KOPT-K1 (cell line): Measurements from ENCODE around the gene BICRAL.
"Not testable (repeated sequence)": the region's sequence is repeated elsewhere in the genome, so short reads cannot be mapped to it uniquely, and the experiment has no call there.

ENCODE experiments used
- H3K27ac ChIP-seq: fragments of 200-600 bp; sonication (generic); 2 replicates; pipeline ENCODE4 v1.5.1; 2016; ENCODE audit warnings: antibody characterized with exemption, mild to moderate bottlenecking, low read depth, low read length; ENCODE audit not compliant: poor library complexity, severe bottlenecking
- H3K36me3 ChIP-seq: fragments of 200-600 bp; sonication (generic); 2 replicates; pipeline ENCODE4 v1.5.1; 2017; ENCODE audit warnings: antibody characterized with exemption, mild to moderate bottlenecking, low read length, moderate library complexity; ENCODE audit not compliant: insufficient read depth
- H3K9me3 ChIP-seq: fragments of 200-600 bp; sonication (generic); 2 replicates; pipeline ENCODE4 v1.5.1; 2017; ENCODE audit warnings: antibody characterized with exemption, low read length, mild to moderate bottlenecking; ENCODE audit not compliant: insufficient read depth, poor library complexity, severe bottlenecking

Gene BICRAL

DNA sequence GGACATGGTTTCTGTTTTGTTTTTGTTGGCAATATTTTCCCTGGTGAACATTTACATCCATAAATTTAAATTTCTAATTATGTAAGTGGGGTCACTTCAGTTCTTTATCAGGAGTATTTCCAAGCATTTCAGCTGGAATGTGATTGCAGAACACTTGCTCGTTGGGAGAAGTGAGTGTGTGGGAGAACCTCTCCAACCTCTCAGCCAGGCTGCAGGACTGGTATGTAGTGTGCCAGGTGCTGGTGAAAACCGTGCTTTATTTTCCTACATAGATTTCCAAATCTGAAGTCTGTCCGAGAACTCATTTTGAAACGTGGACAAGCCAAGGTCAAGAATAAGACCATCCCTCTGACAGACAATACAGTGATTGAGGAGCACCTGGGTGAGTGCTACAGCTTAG lies 103.8 kb downstream of the BICRAL start:
- H3K27ac ChIP-seq = no peak overlapping the region
- H3K36me3 ChIP-seq = peaks cover 66% of the 10 kb centered on the region
- H3K9me3 ChIP-seq = no peaks in the 10 kb centered on the region

DNA sequence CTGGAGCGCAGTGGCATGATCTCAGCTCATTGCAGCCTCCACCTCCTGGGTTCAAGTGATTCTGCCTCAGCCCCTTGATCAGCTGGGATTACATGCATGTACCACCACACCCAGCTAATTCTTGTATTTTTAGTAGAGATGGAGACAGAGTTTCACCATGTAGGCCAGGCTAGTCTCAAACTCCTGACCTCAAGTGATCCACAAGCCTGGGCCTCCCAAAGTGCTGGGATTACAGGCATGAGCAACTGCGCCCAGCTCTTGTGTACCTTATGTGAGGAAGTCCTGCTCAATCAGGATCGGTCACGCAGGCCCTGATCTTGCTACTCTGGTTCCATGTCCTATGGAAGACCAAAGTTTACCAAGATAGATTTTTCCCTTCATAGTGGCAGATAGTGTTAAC lies 106.3 kb downstream of the BICRAL start:
- H3K36me3 ChIP-seq = peaks cover 47% of the 10 kb centered on the region
- not testable (repeated sequence) for H3K27ac ChIP-seq, H3K9me3 ChIP-seq

DNA sequence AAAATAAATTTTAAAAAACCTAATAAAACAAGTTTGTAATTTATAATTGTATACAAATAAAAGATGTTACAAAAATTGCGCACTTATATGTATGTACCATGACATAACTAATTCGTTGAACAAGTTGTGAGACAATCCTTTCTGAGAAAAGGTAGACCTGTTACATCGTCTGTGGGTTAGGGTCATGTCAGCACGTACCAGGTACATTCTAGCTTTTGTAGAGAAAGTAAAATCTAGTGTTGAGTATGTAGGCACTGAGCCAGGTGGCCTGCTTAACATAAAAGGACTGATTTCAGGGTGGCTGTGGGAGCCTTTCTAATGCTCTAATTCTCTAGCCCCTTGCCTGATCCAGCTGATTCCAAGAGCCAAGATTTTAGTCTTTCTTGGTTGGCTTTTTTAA lies 108.0 kb downstream of the BICRAL start:
- peaks cover 31% of the 10 kb centered on the region for H3K36me3 ChIP-seq
- H3K9me3 ChIP-seq = no peaks in the 10 kb centered on the region
- peak overlapping the region; percentile 88 for H3K27ac ChIP-seq

DNA sequence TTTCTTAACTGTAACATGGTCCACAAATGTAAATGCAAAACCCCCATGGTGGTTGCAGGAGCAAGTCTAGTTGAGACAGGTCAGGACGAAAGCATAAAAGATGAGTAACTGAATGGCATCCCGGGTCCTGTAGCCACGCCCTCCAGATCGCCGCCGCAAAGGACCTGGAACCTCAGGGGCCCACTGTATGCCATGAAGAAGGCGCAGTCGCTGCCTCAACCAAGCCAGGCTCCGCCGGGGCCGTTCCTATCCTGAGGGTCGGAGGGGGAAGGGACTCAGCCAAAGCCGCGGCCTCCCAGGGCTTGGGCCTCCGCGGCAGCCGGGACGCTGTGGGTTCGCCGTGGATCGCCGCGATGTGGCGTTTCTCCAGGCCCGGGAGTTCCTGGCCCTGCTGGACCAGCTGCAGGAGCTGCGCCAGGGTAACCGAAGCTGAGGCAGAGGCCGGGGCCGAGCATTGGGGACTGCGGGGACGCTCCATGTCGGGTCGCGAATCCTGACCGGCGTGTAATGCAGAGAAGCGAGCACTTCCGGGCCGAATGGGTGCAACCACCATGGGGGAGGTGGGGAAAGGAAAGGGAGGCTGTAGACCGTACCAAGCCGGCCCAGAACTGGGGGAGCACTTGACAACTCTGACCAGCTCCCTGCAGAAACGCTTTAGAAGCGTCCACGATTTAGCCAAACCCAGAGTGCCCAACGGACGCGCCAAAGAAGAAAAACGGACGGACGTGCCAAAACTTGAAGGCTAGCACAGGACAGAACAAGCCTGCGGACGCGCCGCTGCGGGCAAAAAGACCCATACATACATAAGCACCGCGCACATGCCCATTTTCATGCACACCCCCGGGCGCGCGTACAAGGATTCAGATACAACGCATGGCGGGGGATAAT lies 108.7 kb downstream of the BICRAL start:
- H3K9me3 ChIP-seq = no peaks in the 10 kb centered on the region
- peaks cover 24% of the 10 kb centered on the region for H3K36me3 ChIP-seq
- peak overlapping the region; percentile 88 for H3K27ac ChIP-seq

DNA sequence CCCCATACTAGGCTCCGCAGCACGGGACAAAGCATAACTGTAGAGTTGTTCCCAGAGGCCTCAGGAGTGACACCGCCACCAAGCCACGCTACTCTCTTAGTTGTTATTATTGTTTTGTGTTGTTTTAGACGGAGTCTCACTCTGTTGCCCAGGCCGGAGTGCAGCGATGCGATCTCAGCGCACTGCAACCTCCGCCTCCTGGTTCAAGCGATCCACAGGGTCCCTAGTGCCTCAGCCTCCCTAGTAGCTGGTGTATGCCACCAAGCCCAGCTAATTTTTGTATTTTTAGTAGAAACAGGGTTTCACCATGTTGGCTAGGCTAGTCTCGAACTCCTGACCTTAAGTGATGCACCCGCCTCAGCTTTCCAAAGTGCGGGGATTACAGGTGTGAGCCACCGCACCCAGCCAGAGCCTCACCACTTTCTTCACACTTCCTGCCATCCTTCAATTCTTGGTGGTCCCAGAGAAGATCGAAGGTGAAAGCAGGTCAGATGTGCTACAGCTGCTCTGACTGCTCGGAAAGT lies 109.4 kb downstream of the BICRAL start:
- Histone ChIP-seq H3K36me3 (peaks cover 17% of the 10 kb centered on the region), H3K27ac (peak overlapping the region; percentile 88)

DNA sequence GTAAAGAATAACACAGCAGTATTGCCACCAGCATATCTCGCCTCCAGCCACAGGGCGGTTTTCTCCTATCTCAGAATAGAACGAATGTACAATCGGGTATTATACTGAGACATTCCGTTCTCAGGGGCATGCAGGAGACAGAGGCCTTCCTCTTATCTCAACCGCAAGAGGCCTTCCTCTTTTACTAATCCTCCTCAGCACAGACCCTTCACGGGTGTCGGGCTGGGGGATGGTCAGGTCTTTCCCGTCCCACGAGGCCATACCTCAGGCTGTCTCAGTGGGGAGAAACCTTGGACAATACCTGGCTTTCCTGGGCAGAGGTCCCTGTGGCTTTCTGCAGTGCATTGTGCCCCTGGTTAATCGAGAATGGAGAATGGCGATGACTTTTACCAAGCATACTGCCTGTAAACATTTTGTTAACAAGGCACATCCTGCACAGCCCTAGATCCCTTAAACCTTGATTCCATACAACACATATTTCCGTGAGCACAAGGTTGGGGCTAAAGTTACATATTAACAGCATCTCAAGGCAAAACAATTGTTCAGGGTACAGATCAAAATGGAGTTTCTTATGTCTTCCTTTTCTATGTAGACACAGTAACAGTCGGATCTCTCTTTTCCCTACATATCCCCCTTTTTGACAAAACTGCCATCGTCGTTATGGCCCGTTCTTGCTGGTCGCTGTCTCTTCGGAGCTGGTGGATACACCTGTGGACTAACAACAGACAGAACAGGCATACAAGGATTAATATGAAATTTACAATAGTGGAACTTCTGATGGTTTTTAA lies 112.4 kb downstream of the BICRAL start:
- not testable (repeated sequence) for H3K36me3 ChIP-seq, H3K27ac ChIP-seq, H3K9me3 ChIP-seq

More for the DNA sequence above, 109.4 kb downstream of the BICRAL start:
- no peaks in the 10 kb centered on the region for H3K9me3 ChIP-seq

DNA sequence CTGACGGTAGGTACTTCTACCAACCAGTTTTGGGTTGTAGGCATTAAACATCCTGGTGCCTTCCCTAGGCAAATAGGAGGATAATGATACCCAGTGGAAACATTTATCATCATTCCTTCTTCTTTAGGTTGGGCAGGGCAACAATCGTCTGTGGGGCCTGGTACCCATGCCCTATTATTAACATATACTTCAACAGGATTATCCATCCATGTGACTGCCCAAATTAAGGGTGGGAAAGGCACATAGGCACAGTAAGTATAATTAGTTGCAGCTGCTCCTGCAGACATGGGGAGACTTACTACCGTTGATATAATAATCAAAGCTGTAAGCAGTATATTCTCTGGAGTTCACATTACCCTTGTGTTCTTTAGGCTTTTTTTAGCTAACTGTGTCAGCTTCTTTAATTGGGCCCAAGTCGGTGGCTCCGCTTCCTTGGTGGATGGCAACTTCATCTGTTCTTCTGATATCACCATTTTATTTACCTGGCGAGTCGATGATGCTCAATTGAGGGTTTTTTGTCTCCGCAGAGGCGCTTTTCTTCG lies 114.4 kb downstream of the BICRAL start:
- Histone ChIP-seq H3K9me3 (no peaks in the 10 kb centered on the region), H3K36me3 (no peaks in the 10 kb centered on the region), H3K27ac (no peak overlapping the region)

DNA sequence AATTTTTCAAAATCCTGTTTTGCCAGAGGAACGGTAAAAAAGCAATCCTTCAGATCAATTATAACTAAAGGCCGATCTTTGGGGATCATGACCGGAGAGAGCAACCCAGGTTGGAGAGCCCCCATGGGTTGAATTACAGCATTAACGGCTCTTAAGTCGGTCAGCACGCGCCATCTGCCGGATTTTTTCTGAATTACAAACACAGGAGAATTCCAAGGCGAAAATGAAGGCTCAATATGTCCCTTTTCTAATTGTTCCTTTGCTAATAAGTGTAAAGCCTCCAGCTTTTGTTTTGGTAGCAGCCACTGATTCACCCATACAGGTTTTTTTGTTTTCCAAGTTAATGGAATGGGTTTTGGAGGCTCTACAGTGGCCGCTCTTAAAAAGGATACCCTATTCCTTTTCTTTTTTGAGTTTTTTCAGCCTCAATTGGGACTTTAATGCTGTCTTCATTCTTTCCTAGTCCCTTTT lies 117.1 kb downstream of the BICRAL start:
- H3K27ac ChIP-seq = no peak overlapping the region
- H3K36me3 ChIP-seq = no peaks in the 10 kb centered on the region
- H3K9me3 ChIP-seq = no peaks in the 10 kb centered on the region

DNA sequence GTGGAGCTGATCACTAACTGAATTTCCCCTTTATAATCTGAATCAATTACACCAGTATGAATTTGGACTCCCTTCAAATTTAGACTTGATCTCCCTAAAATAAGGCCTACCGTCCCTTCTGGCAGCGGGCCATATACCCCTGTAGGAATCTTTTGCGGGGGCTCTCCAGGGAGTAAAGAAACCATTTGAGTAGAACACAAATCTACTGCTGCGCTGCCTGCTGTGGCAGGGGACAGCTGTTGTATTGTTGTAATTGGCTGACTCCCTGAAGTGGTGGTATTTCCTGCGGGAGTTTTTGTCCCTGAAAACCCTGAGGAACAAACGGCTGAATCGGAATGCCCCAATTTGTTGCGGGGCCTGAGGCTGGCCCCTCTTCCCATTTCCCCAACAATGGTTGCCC lies 118.0 kb downstream of the BICRAL start:
- Histone ChIP-seq H3K9me3 (no peaks in the 10 kb centered on the region), H3K36me3 (no peaks in the 10 kb centered on the region), H3K27ac (no peak overlapping the region)

DNA sequence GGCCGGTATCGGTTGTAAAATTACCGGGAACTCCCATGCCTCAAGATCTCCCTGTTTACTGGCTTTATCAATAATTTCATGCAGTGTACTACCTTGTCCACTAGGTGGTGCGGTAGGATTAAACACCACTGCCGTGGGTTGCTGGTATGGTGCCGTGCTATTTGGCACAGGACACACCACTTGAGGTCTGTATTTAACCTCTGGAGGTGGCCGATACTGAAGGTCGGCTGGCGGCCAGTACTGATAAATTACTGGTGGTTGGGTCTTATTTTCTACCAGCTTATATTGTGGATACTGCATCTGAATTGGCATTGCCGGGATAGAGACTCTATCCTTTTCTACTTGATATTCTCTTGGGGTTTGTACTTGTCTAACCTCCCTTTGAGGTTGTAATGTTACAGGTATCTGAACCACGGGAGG lies 119.7 kb downstream of the BICRAL start:
- Histone ChIP-seq H3K36me3 (no peaks in the 10 kb centered on the region), H3K9me3 (no peaks in the 10 kb centered on the region), H3K27ac (peak overlapping the region; percentile 78)

DNA sequence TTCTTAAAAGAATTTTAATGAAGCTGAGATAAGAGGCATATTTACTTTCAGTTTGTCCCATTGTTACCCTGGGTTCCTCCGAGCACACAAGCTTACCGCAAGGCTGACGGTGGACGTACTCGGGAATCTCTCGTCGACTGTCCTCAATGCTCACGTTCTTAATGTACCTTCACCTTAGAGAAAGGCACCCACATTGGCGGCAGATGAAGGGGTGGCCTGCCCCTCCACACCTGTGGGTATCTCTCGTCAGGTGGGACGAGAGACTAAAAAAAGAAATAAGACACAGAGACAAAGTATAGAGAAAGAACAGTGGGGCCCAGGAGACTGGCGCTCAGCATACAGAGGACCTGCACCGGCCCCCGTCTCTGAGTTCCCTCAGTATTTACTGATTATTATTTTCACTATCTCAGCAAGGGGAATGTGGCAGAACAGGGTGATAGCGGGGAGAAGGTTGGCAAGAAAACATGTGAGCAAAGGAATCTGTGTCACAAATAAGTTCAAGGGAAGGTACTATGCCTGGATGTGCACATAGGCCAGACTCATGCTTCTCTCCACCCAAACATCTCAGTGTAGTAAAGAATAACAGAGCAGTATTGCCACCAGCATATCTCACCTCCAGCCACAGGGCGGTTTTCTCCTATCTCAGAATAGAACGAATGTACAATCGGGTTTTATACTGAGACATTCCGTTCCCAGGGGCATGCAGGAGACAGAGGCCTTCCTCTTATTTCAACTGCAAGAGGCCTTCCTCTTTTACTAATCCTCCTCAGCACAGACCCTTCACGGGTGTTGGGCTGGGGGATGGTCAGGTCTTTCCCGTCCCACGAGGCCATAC lies 120.8 kb downstream of the BICRAL start:
- not testable (repeated sequence) for H3K36me3 ChIP-seq, H3K9me3 ChIP-seq
- peak overlapping the region; percentile 78 for H3K27ac ChIP-seq

DNA sequence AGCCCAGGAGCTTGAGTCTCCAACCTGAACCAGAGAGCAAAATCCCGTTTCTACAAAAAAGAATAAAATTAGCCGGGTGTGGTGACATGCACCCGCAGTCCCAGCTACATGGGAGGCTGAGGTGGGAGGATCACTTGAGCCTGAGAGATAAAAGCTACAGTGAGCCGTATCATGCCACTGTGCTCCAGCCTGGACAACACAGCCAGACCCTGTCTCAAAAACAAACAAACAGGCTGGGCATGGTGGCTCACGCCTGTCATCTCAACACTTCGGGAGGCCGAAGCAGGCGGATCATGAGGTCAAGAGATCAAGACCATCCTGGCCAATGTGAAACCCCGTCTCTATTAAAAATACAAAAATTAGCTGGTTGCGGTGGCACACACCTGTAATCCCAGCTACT lies 122.6 kb downstream of the BICRAL start:
- Histone ChIP-seq H3K9me3 (no peaks in the 10 kb centered on the region), H3K27ac (no peak overlapping the region), H3K36me3 (no peaks in the 10 kb centered on the region)

DNA sequence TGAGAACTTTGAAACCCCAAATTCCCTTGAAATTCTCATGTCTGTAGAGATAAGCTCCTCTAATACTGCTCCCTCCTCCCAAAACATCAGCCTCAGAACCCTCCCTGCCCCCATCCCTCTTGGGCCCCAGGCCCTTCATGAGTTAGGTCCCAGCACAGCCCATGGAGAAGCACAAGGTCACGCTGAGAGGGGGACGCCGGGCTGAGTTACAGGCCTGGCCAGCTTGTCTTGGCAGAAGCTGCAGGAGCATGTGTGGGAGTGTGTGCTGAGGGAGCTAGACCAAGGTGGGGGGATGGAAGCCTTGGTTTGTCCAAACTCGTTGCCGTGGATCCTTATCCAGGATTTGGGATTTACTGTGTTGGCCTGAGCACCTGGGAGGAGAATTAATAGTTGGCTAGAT lies 125.5 kb downstream of the BICRAL start:
- no peak overlapping the region for H3K27ac ChIP-seq
- no peaks in the 10 kb centered on the region for H3K36me3 ChIP-seq
- no peaks in the 10 kb centered on the region for H3K9me3 ChIP-seq

DNA sequence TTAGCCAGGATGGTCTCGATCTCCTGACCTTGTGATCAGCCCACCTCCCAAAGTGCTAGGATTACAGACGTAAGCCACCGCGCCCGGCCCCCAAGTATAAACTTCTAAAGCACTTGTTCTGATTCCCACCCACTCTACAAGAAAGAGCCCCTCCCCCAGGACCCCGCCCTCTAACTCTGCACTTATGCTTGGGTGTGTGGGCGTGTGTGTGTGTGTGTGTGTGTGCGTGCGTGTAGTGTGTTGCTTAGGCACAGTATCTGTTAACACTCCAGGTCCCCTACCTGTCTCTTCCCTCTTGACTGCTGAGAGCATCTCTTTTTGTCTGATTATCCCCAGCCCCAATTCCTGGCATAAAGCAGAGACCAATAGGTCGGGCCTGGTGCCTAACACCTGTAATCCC lies 128.0 kb downstream of the BICRAL start:
- no peaks in the 10 kb centered on the region for H3K36me3 ChIP-seq
- H3K27ac ChIP-seq = no peak overlapping the region
- H3K9me3 ChIP-seq = no peaks in the 10 kb centered on the region
